ENCODE measurements around the gene SFSWAP.
A peak's percentile ranks its signal among the peaks of the same experiment; 100 is the strongest.
"Not testable (repeated sequence)": the region's sequence is repeated elsewhere in the genome, so short reads cannot be mapped to it uniquely, and the experiment has no call there.

The SFSWAP gene

DNA sequence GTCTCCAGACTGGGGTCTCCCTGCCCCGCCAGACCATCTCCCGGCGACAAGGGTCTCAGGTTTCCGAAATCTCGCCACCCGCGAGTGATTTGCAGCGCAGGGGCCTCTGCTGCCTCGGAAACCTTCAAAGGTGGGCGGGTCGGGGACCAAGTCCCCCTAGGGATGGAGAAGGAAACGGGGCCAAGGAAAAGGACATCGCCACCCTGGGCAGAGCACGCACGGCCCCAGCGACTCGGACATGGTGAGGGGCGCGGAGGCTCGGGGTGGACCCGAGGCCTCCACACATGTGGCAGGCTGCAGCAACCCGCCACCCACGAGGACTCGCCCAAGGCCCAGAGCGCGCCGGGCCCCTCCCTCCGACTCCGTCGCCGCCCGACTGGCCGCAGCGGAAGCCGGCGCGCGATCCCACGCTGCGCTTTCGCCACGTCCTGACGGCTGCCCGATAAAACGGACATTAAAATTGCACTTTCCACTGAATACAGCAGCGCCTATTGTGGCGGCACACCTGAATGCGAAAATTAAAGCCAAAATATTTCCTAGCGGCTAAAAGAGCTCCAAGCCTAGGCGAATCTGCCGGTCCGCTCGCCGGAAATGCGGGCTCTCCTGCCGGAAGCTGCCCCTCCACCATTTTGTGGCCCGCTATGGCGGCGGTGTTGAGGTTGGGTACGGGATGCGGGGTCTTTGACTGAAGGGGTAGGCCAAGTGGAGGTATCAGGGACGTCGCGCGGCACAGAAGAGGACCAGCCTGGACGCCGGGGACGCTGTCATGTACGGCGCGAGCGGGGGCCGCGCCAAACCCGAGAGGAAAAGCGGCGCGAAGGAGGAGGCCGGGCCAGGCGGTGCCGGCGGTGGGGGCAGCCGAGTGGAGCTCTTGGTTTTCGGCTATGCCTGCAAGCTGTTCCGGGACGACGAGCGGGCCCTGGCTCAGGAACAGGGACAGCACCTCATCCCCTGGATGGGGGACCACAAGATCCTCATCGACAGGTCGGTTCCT lies at the start of gene SFSWAP:
SFSWAP (plus strand) TSS at position 627 of the 994 bp plus-strand sequence; CDS start at position 767, 140 bp downstream.
- peak; percentile 31 for DNase-seq

DNA sequence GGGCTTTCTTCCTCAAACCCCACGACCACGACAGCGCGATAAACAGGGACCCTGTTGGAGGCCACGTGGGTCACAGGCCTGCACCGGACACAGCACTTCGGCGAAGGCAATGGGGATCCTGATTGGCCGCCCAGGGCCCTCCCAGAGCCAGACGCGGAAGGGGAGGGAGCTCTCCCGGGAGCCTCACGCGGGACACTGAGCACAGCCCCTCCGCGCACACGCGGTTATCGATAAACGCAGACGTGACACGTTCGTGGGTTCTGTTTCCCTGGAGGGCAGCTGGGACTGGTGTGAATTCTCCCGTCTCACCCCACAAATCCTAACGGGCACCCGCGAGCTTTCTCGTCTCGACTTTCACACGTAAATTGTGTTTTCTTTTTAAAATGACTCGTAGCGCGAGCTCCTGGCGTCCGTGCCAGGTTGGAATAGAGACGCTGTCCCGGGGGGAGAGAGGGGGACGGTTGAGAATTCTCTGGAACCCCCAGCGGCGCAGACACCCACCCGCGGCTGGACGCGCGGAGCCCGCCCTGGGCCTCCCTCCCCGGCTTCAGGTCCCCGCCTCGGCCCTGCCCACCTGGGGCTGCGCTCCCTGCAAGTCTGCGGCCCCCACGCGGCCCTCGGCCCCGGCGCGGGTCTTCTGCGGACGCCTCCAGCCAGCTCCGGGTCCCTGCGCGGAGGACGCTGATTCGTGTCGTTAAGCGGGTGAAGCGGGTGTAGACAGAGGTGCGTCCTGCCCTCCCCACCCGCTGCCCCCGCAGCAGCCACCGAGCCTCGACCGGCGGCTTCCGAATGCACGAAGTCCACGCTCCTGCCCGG lies 49.5 kb upstream of the SFSWAP start:
- not testable (repeated sequence) for DNase-seq

DNA sequence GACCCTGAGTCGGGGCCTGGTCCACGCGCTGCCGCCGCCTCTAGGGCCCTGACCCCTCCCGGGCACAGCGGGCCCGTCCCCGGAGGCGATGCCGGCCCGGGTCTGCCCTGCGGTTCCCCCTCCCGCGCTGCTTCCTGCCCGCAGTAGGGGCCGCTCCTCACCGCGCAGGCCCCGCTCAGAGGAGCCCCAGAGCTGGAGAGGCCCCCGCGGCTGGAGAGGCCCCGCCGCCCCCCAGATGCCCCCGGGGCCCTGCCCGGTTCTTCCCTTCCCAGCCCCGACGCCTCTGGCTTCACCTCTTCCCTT lies 49.0 kb upstream of the SFSWAP start:
- DNase-seq = not testable (repeated sequence)

GRCh38 chr12:131662346-131662745 lies 48.5 kb upstream of the SFSWAP start:
- not testable (repeated sequence) for DNase-seq

DNA sequence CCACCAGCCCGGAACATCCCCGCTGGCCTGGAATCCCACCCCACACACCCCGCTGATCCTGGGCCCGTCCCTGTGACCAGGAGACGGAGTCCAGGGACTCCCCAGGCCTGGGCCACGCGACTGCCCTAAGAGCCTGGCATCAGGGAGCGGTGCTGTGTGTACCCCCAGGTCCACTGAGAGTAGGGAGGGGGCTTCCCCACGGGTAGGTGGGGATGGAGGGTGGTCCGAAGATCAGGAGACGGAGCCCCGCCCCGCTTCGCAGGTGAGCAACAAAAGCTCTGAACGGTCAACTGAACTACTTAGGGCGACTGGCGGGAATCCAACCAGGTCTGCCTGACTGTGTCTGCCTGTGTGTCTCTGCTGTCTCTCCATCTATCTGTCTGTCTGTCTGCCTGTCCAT lies 45.2 kb upstream of the SFSWAP start:
- not testable (repeated sequence) for DNase-seq

DNA sequence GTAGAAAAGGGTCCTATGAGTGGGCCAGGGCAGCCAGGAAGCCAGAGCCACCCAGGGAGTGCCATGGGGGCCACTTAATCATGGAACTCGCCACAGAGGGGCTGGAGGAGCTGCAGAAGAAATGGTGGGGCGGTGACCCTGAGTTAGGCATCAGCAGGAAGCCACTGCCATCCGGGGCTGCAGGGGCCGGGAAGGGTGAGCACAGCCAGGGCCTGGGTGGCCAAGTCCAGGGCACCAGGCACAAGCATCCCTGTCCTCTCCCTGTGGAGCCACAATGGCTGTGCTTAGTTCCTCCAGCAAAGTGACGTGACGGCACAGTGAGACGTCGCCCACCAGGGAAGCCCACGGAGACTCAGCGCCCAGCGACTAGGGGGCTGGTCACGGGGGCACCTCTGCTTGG lies 44.4 kb upstream of the SFSWAP start:
- DNase-seq = not testable (repeated sequence)

DNA sequence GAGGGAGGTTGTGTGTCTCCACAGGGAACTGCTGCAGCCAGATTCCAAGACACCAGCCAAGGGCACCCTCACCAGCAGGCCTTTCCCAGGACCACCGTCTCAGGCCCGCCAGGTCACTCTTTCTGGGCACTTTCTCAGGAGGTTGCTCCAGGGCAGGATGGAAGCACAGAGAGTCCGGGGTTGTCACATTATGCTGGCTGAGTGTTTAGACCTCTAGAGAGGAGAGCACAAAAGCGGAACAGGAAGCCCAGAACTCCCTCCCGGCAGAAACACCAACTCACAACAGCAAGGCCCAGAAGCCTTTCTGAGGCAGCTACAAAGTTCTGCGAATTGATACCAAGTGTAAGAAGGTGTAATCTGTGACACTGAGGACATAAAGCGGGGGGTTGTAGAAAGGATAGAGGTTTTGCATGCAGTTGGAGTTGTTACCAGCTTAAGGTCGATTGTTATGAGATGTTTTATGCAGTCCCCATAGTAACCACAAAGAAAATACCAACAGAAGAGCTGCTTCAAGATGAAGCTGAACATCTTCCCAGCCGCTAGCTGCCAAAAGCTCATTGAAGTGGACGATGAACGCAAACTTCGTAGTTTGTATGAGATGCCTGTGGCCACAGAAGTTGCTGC lies 43.8 kb upstream of the SFSWAP start:
- not testable (repeated sequence) for DNase-seq

- DNase-seq = no peak
Measured at GRCh38 chr12:131671276-131671675, 39.6 kb upstream of the SFSWAP start.

DNA sequence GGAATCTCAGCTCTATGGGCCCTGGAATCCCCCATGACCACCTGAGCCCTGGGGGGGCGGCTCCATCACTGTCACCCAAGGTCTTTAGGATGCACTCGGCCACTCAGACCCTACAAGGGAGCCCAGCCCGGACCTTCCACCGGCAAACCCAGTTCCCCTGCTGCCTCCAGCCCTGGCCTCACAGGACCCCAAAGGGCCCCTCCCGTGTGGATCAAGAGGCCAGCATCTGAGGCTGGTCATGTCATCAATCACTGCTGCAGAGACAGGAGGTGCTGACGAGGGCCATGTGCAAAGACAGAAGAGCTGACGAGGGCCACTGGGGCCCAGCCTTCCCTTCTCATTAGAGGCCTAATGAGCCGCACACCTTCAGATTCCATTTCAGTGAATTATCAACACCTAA lies 39.0 kb upstream of the SFSWAP start:
- no peak for DNase-seq

- no peak for DNase-seq
Measured at GRCh38 chr12:131672311-131672940, 38.5 kb upstream of the SFSWAP start.

DNA sequence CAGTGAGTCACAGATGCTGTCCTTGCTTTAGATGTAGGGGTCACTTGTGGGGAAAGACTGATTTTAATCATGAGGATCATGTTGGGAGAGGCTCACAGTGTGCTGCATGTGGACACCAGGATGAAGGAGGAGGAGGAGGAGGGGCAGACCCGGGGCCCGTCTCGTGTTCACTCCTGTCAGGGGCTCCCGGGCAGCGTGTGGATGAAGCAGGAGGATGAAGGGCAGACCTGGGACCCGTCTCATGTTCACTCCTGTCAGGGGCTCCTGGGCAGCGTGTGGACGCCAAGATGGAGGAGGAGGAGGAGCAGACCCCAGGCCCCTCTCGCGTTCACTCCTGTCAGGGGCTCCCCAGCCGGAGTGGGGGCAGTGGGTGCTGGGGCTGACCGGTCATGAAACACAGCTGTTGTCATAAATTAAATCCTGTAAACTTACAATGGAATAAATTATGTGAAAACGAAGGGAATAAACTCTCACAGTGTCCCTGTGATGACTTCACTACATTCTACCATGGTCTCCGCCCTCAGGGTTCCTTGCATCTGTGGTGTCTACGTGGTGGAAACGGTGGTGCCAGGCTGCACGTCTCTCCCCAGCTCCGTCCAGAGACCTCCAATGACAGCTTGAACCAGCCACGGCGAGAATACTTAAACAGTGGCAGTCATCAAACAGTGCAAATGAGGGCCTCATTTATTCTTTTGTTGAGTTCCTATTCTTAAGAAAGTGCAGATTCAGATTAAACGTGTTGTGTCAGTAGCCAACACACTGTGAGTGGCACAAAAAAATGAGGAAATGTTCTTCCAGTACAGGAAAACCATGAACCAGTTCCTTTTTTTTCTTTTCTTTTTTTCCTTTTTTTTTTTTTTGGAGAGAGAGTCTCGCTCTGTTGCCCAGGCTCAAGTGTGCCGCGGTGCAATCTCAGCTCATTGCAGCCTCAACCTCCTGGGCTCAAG lies 37.7 kb upstream of the SFSWAP start:
- no peak for DNase-seq

DNA sequence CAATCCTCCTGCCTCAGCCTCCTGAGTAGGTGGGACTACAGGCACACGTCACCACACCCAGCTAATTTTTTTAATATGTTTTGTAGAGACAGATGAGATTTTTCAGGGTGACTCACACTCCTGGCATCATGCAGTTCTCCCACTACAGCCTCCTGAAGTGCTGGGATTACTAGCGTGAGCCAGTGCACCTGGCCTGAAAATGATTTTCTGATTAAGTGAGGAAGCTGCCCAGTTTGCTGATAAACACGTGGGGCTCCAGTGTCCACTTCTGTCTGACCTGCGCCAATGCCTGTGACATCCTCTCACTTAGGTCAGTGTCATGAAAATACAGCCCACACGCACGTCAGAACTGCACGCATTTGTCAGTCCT lies 37.0 kb upstream of the SFSWAP start:
- DNase-seq = no peak

DNA sequence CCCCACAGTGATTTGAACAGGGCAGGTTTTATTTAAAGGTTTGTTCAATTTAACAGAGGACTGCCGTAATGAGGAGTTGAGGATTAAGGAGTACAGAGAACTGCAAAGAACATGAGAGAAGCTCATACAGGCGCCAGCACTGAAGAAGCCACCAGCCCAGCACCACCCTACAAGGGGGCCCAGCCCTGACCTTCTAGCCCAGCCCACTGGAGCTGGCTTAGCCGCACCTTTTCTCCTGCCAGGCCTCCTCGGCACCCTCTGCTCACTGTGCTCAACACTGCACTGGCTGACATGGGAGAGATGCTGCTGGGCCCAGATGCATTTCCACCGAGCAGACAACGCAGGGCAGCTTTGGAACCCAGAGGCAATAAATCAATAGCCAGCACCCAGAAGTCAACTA lies 36.5 kb upstream of the SFSWAP start:
- no peak for DNase-seq

DNA sequence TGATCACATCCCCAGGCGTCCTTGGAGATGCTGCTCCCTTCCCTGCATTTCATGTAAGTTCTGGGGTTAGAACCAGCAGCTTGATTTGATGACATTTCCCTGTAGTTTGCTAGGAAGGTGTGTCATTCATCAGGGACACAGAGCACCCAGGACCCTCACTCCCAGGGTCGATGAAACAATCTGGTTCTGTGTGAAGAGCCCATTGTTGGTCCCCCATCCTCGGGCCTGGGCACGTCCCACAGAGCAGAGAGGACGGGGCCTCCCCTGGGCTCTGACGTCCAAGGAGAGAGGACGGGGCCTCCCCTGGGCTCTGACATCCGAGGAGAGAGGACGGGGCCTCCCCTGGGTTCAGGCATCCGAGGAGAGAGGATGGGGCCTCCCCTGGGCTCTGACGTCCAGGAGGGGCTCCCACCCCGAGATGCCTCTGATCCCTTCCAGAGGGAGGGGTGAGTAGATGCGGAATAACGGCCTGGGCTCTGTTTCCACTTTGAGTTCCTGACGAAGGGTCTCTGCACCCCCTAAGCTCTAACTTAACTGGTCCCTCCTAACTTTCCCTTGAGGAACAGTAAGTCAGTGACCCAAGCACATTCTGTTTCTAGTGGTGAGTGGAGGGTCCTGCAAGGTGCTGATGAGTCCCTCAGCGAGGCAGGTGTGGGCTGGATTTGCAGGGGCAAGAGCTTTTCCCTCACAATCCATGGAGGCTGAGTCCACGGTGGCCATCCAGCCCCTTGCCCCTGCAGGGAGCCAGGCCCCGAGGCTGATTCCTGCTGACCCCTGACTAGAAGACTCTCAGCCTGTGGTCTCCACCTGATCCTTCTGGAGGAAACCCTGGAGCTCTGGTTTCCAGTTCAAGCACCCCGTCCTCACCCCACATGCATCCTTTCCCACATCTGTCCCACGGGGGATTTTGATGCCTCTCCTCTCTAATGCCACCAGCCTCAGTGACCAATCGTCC lies 35.5 kb upstream of the SFSWAP start:
- no peak for DNase-seq

DNA sequence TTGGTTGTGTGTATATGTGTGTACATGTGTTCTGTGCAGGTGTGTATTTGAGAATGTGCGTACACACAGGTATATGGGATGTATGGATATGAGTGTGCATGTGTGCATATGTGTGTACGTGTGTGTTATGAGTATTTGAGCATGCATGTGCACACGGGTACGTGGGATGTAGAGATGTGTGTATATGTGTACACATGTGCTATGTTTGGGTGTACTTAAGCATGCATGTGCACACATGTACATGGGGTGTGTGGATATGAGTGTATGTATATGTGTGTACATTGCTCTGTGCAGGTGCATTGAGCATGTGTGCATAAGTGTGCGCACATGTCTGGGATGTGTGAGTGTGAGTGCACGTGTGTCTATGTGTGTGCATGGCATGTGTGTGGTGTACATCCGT lies 34.3 kb upstream of the SFSWAP start:
- no peak for DNase-seq

DNA sequence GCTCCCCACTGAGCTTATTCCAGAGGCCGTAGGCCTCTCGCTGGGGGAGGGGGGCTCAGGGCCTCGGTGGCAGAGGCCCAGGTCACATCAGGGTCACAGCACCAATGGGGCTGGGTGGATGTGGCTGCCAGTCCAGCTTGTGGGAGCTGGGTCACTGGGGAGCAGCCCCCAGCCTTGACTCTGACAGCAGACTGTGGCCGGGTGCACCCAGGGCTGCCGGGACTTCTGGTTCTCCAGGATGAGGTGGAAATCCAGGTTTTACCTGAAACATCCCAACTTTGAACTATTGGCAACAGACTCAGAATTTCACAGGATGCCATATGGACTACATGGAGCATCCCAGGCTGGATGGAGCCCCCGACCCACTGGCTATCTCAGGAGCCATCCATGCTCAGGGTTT lies 33.8 kb upstream of the SFSWAP start:
- not testable (repeated sequence) for DNase-seq

GRCh38 chr12:131677699-131678098 lies 33.2 kb upstream of the SFSWAP start:
- DNase-seq = no peak

DNA sequence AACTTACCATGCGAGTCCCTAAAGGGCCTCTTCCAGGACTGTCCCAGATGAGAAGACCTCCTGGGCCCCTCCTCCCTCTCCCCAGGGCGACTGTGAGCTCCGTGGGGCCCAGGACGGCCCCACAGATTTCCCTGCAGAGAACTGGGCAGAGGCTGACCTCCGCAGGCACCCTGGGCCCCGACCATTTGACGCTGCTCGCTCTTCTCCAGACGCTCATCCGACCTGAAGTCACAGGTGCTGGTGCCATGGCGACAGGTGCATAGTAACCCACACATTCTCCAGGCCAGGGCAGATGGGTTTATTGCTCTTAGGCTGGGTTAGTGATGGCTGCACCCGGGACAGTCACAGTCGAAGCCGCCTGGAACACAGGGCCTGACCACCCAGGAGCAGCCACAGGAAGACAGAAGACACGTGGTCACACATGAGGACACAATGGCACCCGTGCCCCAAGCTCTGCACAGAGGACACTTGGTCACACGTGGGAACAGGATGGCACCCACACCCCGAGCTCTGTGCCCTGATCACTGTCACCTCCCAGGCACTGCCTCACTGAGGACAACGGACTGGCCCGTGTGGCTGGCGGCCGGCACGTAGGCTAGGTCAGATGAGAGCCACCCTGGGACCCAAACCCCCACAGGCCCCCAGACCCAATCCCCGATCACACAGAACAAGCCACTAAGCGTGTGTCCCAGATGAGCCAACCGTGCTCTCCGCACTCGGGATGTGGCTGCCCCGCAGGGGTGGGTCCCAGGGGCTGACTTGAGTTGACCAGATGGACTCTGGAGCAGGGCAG lies 32.3 kb upstream of the SFSWAP start:
- not testable (repeated sequence) for DNase-seq

DNA sequence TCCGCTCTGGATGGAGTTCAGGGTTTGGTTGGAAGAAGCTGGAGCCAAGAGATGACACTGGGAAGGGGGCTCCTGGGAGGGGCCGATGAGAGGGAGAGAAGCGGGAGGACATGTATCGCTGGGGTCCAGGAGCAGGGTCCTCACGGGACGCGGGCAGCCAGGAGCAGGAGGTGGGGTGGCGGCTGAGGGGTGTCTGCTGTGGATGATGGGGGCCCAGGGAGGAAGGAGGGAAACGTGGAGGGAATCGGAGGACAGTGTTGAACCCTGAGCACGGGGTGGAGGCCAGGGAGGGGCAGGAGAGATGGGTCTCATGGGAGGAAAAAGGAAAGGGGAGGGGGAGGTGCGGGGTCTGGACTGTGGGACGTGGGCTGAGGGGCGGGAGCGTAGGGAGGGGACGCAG lies 31.7 kb upstream of the SFSWAP start:
- DNase-seq = not testable (repeated sequence)

DNA sequence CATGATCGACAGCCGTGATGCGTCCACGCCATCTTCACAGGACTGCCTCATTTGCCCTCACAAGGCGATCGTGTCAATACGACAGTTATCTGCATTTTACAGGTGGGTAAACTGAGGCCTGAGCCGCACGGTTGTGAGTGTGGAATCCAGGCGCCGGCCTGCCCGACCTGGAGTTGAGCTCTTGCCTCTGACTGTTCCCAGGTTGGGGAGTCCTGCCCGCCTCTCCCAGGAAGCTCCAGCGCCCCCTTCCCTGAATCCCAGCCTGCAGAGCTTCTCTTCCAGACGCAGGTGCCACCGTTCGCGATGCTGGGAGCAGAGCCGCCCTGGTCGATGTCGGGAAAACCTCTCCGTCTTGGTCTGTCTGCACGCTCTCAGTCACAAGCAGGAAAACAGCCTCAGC lies 31.1 kb upstream of the SFSWAP start:
- not testable (repeated sequence) for DNase-seq
